SU-DHL-6 (cell line): Measurements from ENCODE around the gene NTM.

Source experiments
- H2AFZ ChIP-seq: fragments of 200-600 bp; sonication (generic); 2 replicates; pipeline ENCODE4 v1.6.1; 2014; ENCODE audit warnings: low read depth, mild to moderate bottlenecking, moderate library complexity, mixed read lengths, antibody characterized with exemption, low read length; ENCODE audit not compliant: severe bottlenecking
- H3F3A ChIP-seq: fragments of 200-600 bp; shearing (Covaris generic); 2 replicates; pipeline ENCODE4 v1.6.0; 2016; ENCODE audit warnings: antibody characterized with exemption, mild to moderate bottlenecking; ENCODE audit not compliant: insufficient read depth
- H3K27ac ChIP-seq: fragments of 200-600 bp; sonication (generic); 2 replicates; pipeline ENCODE4 v1.5.1; 2016; ENCODE audit warnings: low read depth, mild to moderate bottlenecking, low read length, moderate library complexity, mixed read lengths
- H3K27me3 ChIP-seq: fragments of 200-600 bp; sonication (generic), shearing (Covaris generic); 2 replicates; pipeline ENCODE4 v1.6.0; 2014; ENCODE audit warnings: mild to moderate bottlenecking, low read length
- H3K36me3 ChIP-seq: fragments of 200-600 bp; sonication (generic); 2 replicates; pipeline ENCODE4 v1.6.1; 2014; ENCODE audit warnings: mild to moderate bottlenecking, low read length, mixed read lengths
- H3K4me2 ChIP-seq: fragments of 300-600, 200-600 bp; shearing (Covaris generic), sonication (generic); 2 replicates; pipeline ENCODE4 v1.6.0; 2014; ENCODE audit warnings: low read length, low read depth, mild to moderate bottlenecking; ENCODE audit not compliant: poor library complexity, severe bottlenecking
- H3K4me3 ChIP-seq: fragments of 200-600 bp; sonication (generic); 2 replicates; pipeline ENCODE4 v1.5.1; 2014; ENCODE audit warnings: antibody characterized with exemption, low read length, mild to moderate bottlenecking, mixed read lengths; ENCODE audit not compliant: insufficient read depth, poor library complexity, severe bottlenecking
- H3K79me2 ChIP-seq: fragments of 200-600 bp; sonication (generic); 2 replicates; pipeline ENCODE4 v1.6.1; 2014; ENCODE audit warnings: mild to moderate bottlenecking, low read length, moderate library complexity; ENCODE audit not compliant: insufficient read depth
- H3K9ac ChIP-seq: fragments of 200-600 bp; sonication (generic); 2 replicates; pipeline ENCODE4 v1.7.0; 2014; ENCODE audit warnings: mild to moderate bottlenecking, low read length
- H3K9me2 ChIP-seq: fragments of 200-600 bp; sonication (generic); replicated peaks from 2 replicates; pipeline ENCODE4 v1.6.1; 2014; ENCODE audit warnings: low read length; ENCODE audit not compliant: insufficient read depth
- H3K9me3 ChIP-seq: fragments of 200-600 bp; sonication (generic); 2 replicates; pipeline ENCODE4 v1.6.1; 2014; ENCODE audit warnings: low read length, mixed read lengths; ENCODE audit not compliant: insufficient read depth
- H4K20me1 ChIP-seq: fragments of 200-600 bp; sonication (generic); 2 replicates; pipeline ENCODE4 v1.6.1; 2014; ENCODE audit warnings: low read depth, mild to moderate bottlenecking, antibody characterized with exemption, low read length, moderate library complexity, mixed read lengths
- CTCF ChIP-seq: fragments of 200-600 bp; sonication (generic); IDR thresholded peaks from one replicate; pipeline ENCODE4 v1.5.1; 2017; ENCODE audit warnings: antibody characterized with exemption, mild to moderate bottlenecking, low read length, moderate library complexity; ENCODE audit not compliant: insufficient read depth, poor library complexity, severe bottlenecking
- EZH2phosphoT487 ChIP-seq: fragments of 200-600 bp; sonication (generic), shearing (Covaris generic); conservative IDR thresholded peaks from 2 replicates; pipeline ENCODE4 v1.6.1; 2018; ENCODE audit warnings: mild to moderate bottlenecking, antibody characterized with exemption, low read length, moderate library complexity, mixed read lengths

NTM gene

GRCh38 chr11:131609921-131610320, 239.5 kb downstream of the NTM start:
- Histone ChIP-seq H3K9ac (no peak overlapping the region), H2AFZ (no peak overlapping the region), H3K4me3 (no peak overlapping the region), H3K4me2 (no peak overlapping the region), H3K79me2 (no peaks in the 10 kb centered on the region), H3K27ac (no peak overlapping the region), H3K9me2 (no peaks in the 10 kb centered on the region), H3K9me3 (no peaks in the 10 kb centered on the region), H3F3A (no peaks in the 10 kb centered on the region), H3K27me3 (no peaks in the 10 kb centered on the region), H4K20me1 (no peaks in the 10 kb centered on the region), H3K36me3 (no peaks in the 10 kb centered on the region)
- TF ChIP-seq CTCF, result no peak
- no peak for TF ChIP-seq EZH2phosphoT487

- no peaks in the 10 kb centered on the region for H3K36me3 ChIP-seq
- H3K79me2 ChIP-seq, result no peaks in the 10 kb centered on the region
- H3K27ac ChIP-seq, result no peak overlapping the region
- no peaks in the 10 kb centered on the region for H3K9me3 ChIP-seq
- H3K4me2 ChIP-seq, result no peak overlapping the region
- no peaks in the 10 kb centered on the region for H4K20me1 ChIP-seq
- H3K9ac ChIP-seq, result no peak overlapping the region
- H2AFZ ChIP-seq, result no peak overlapping the region
- no peaks in the 10 kb centered on the region for H3K27me3 ChIP-seq
- H3K9me2 ChIP-seq, result no peaks in the 10 kb centered on the region
- TF ChIP-seq EZH2phosphoT487 (no peak), CTCF (no peak)
- no peaks in the 10 kb centered on the region for H3F3A ChIP-seq
- H3K4me3 ChIP-seq, result no peak overlapping the region
Observed at GRCh38 chr11:131611322-131611721, 240.9 kb downstream of the NTM start.

DNA sequence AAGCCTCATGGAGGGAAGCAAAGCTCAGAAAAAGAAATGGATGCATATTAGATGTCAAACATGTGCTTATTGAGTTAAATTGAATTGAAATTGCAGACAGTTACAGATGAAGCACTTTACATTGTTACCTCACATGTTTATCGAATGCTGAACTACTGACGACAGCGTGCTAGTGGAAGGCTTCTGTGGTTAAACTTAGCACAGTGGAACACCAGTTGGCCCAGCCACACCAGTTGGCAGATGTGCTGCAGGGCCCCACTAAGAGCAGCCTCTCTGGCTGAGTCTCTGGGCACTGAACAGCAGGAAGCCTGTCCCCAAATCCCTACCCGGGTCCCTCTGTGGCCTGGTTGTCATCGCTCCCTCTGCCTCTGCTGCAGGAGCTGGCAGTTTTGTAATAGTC, 242.1 kb downstream of the NTM start:
- Histone ChIP-seq H2AFZ (no peak overlapping the region), H4K20me1 (no peaks in the 10 kb centered on the region), H3K79me2 (no peaks in the 10 kb centered on the region), H3K4me2 (no peak overlapping the region), H3K27me3 (no peaks in the 10 kb centered on the region), H3K9ac (no peak overlapping the region), H3K9me3 (no peaks in the 10 kb centered on the region), H3F3A (no peaks in the 10 kb centered on the region), H3K27ac (no peak overlapping the region), H3K9me2 (no peaks in the 10 kb centered on the region), H3K36me3 (no peaks in the 10 kb centered on the region), H3K4me3 (no peak overlapping the region)
- no peak for TF ChIP-seq EZH2phosphoT487
- no peak for TF ChIP-seq CTCF

DNA sequence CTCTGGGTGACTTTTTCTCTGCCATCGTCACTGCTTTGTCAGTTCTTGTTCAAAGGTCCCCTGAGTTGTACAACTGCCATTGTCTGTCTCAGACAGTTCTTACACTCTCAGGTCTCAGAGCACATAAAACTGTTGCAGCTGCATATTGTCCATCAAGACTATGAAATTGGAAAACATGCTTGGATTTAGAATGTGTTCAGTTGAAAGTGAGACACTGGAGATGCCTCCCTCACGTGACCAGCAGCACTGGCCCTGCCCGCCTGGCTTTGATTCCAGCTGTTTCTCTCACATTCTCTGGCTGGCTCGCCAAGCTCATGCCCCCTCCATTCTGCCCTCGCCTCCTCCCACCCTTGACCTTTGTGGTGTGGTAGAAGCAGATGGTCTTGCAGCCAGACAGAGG, 244.2 kb downstream of the NTM start:
- Histone ChIP-seq H3K4me2 (no peak overlapping the region), H3K9me3 (no peaks in the 10 kb centered on the region), H3K9me2 (no peaks in the 10 kb centered on the region), H3K27ac (no peak overlapping the region), H3F3A (no peaks in the 10 kb centered on the region), H3K4me3 (no peak overlapping the region), H3K36me3 (no peaks in the 10 kb centered on the region), H3K9ac (no peak overlapping the region), H2AFZ (no peak overlapping the region), H3K79me2 (no peaks in the 10 kb centered on the region), H3K27me3 (no peaks in the 10 kb centered on the region), H4K20me1 (no peaks in the 10 kb centered on the region)
- no peak for TF ChIP-seq CTCF
- no peak for TF ChIP-seq EZH2phosphoT487
